Esophagus squamous epithelium (tissue), 4 donors: ENCODE results near the gene SSRP1.

Experiments
- CTCF ChIP-seq, 6 experiments: fragments of 450-650 bp in 4 of 6; fragments of 200-600 bp in 2 of 6; sonication (generic) in 2 of 6; IDR thresholded peaks; one replicate each; pipeline ENCODE4 v1.5.1; 2016 to 2019; ENCODE audit warnings: antibody characterized with exemption in 6 of 6, mild to moderate bottlenecking in 4 of 6, moderate library complexity in 4 of 6
- POLR2A ChIP-seq, 4 donors: fragments of 450-650 bp; IDR thresholded peaks; one replicate each; pipeline ENCODE4 v1.6.1; 2017; ENCODE audit warnings: antibody characterized with exemption in 4 of 4, mild to moderate bottlenecking in 4 of 4, moderate library complexity in 3 of 4

GRCh38 chr11:57368106-57368844 is 32.6 kb upstream of the SSRP1 start:
- TF ChIP-seq CTCF (IDR thresholded peaks at IDR 0.05) (no peak), POLR2A (IDR thresholded peaks at IDR 0.05) (no peak)
